ENCODE measurements around the gene EXT2. TPM values are rescaled to one million over a fixed set of nuclear protein-coding genes. Genes with fewer than 3 reads are reported as not detected.

Gene EXT2
- total RNA-seq, 1 donor from 2014 or later, result 67.7 TPM

GRCh38 chr11:44138286-44138685, 42.8 kb downstream of the EXT2 start:
- Histone ChIP-seq H3K79me2 (ENCODE audit: insufficient read depth, low read length) (no peaks in the 10 kb centered on the region), H3K27ac (ENCODE audit: low read depth, low read length) (no peak overlapping the region), H3K4me3 (ENCODE audit: insufficient read depth, low read depth, low read length) (no peak overlapping the region), H3K36me3 (ENCODE audit: insufficient read depth, low read length) (no peaks in the 10 kb centered on the region), H3K9ac (ENCODE audit: low read length) (no peak overlapping the region), H3K4me1 (ENCODE audit: insufficient read depth, low read length) (peaks cover 6% of the 10 kb centered on the region), H2AFZ (ENCODE audit: low read depth, low read length) (no peak overlapping the region), H3K27me3 (ENCODE audit: insufficient read depth, low read length) (no peaks in the 10 kb centered on the region), H4K20me1 (ENCODE audit: insufficient read depth, low read length) (no peaks in the 10 kb centered on the region), H3K9me3 (ENCODE audit: insufficient read depth, low read depth, low read length) (no peaks in the 10 kb centered on the region), H3K4me2 (ENCODE audit: low read length) (no peak overlapping the region)
- H3K4me3 Mint-ChIP-seq (ENCODE audit: unreplicated experiment), result no peak overlapping the region
- peak; percentile 55 for DNase-seq (ENCODE audit: low read depth)
- H3K27me3 Mint-ChIP-seq (ENCODE audit: low read depth, unreplicated experiment), result no peaks in the 10 kb centered on the region
- TF ChIP-seq CTCF (IDR thresholded peaks at IDR 0.05; ENCODE audit: insufficient read depth, low read depth, low read length) (no peak), EZH2 (IDR thresholded peaks at IDR 0.05; ENCODE audit: insufficient read depth, low read length) (no peak)
- H3K27ac Mint-ChIP-seq (ENCODE audit: unreplicated experiment), result no peak overlapping the region
- peaks cover 24% of the 10 kb centered on the region for H3K4me1 Mint-ChIP-seq (ENCODE audit: low read depth, unreplicated experiment)
- no peaks in the 10 kb centered on the region for H3K9me3 Mint-ChIP-seq (ENCODE audit: unreplicated experiment)
- no peaks in the 10 kb centered on the region for H3K36me3 Mint-ChIP-seq (ENCODE audit: low read depth, unreplicated experiment)
- no peak for FAIRE-seq

GRCh38 chr11:44138980-44139379, 43.5 kb downstream of the EXT2 start:
- Mint-ChIP-seq H3K4me1 (ENCODE audit: low read depth, unreplicated experiment) (peaks cover 24% of the 10 kb centered on the region), H3K27ac (ENCODE audit: unreplicated experiment) (no peak overlapping the region), H3K27me3 (ENCODE audit: low read depth, unreplicated experiment) (no peaks in the 10 kb centered on the region), H3K4me3 (ENCODE audit: unreplicated experiment) (no peak overlapping the region), H3K36me3 (ENCODE audit: low read depth, unreplicated experiment) (no peaks in the 10 kb centered on the region), H3K9me3 (ENCODE audit: unreplicated experiment) (no peaks in the 10 kb centered on the region)
- TF ChIP-seq CTCF (IDR thresholded peaks at IDR 0.05; ENCODE audit: insufficient read depth, low read depth, low read length), result no peak
- TF ChIP-seq EZH2 (IDR thresholded peaks at IDR 0.05; ENCODE audit: insufficient read depth, low read length), result no peak
- H4K20me1 ChIP-seq (ENCODE audit: insufficient read depth, low read length), result no peaks in the 10 kb centered on the region
- no peak overlapping the region for H3K9ac ChIP-seq (ENCODE audit: low read length)
- H3K4me3 ChIP-seq (ENCODE audit: insufficient read depth, low read depth, low read length), result no peak overlapping the region
- no peak overlapping the region for H3K4me2 ChIP-seq (ENCODE audit: low read length)
- no peak for FAIRE-seq
- no peaks in the 10 kb centered on the region for H3K36me3 ChIP-seq (ENCODE audit: insufficient read depth, low read length)
- peaks cover 6% of the 10 kb centered on the region for H3K4me1 ChIP-seq (ENCODE audit: insufficient read depth, low read length)
- H3K79me2 ChIP-seq (ENCODE audit: insufficient read depth, low read length), result no peaks in the 10 kb centered on the region
- no peaks in the 10 kb centered on the region for H3K27me3 ChIP-seq (ENCODE audit: insufficient read depth, low read length)
- DNase-seq (ENCODE audit: low read depth), result peak; percentile 4
- no peak overlapping the region for H3K27ac ChIP-seq (ENCODE audit: low read depth, low read length)
- H2AFZ ChIP-seq (ENCODE audit: low read depth, low read length), result no peak overlapping the region
- H3K9me3 ChIP-seq (ENCODE audit: insufficient read depth, low read depth, low read length), result no peaks in the 10 kb centered on the region

GRCh38 chr11:44139565-44140330, 44.3 kb downstream of the EXT2 start:
- Histone ChIP-seq H3K4me3 (ENCODE audit: insufficient read depth, low read depth, low read length) (no peak overlapping the region), H3K4me2 (ENCODE audit: low read length) (no peak overlapping the region), H3K36me3 (ENCODE audit: insufficient read depth, low read length) (no peaks in the 10 kb centered on the region), H3K79me2 (ENCODE audit: insufficient read depth, low read length) (no peaks in the 10 kb centered on the region), H3K4me1 (ENCODE audit: insufficient read depth, low read length) (peaks cover 6% of the 10 kb centered on the region), H3K9ac (ENCODE audit: low read length) (no peak overlapping the region), H4K20me1 (ENCODE audit: insufficient read depth, low read length) (no peaks in the 10 kb centered on the region), H3K27me3 (ENCODE audit: insufficient read depth, low read length) (no peaks in the 10 kb centered on the region), H3K9me3 (ENCODE audit: insufficient read depth, low read depth, low read length) (no peaks in the 10 kb centered on the region), H2AFZ (ENCODE audit: low read depth, low read length) (no peak overlapping the region), H3K27ac (ENCODE audit: low read depth, low read length) (no peak overlapping the region)
- H3K4me3 Mint-ChIP-seq (ENCODE audit: unreplicated experiment), result no peak overlapping the region
- no peak for DNase-seq (ENCODE audit: low read depth)
- H3K9me3 Mint-ChIP-seq (ENCODE audit: unreplicated experiment), result no peaks in the 10 kb centered on the region
- no peaks in the 10 kb centered on the region for H3K27me3 Mint-ChIP-seq (ENCODE audit: low read depth, unreplicated experiment)
- H3K27ac Mint-ChIP-seq (ENCODE audit: unreplicated experiment), result no peak overlapping the region
- TF ChIP-seq EZH2 (IDR thresholded peaks at IDR 0.05; ENCODE audit: insufficient read depth, low read length) (no peak), CTCF (IDR thresholded peaks at IDR 0.05; ENCODE audit: insufficient read depth, low read depth, low read length) (no peak)
- no peaks in the 10 kb centered on the region for H3K36me3 Mint-ChIP-seq (ENCODE audit: low read depth, unreplicated experiment)
- peaks cover 21% of the 10 kb centered on the region for H3K4me1 Mint-ChIP-seq (ENCODE audit: low read depth, unreplicated experiment)
- no peak for FAIRE-seq

Data from astrocyte (in vitro differentiated cells and primary cell).